NCI-H82 treated with DMSO at 0.1 percent for 48 hours (cell line): ENCODE measurements around the gene GNG7.

Experiments used
- DNase-seq: peaks from one replicate; lab custom pipeline; 2025; ENCODE audit not compliant: unreplicated experiment; lab: John Stamatoyannopoulos, UW

Gene GNG7

DNA sequence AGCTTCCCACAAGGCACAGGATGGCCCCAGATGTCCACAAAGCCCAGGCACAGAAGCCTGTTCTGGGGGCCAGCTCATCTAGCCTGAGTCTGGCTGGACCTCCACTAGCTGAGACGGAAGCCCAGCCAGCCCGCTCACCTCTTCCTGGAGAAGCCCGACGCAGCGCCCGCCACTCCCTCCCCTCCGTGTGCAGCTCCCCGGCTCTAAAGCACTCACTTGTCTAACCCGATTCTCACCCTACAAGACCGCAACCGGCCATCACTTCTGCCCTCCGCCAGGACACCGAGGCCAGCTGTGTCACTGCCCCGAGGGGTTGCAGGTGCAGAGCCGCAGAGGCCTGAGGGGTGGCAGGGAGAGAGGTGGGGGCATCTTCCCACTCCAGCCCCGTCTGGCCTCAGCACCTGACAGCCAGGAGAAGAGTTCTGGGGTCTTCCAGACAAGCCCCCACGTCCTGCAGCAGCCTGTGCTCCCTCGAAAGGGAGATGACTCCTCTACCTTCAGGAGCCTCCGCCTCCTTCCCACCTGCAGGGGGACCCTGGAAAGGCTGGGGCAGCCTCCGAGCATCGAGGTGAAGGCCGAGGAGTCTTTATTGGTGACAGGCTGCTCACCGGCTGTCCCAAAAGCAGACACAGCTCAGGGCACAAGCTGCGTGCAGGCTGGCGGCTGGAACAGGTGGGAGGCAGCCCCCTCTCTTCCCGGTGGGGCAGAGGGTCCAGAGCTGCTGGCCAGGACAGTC, 24.6 kb upstream of the GNG7 start:
- no peak for DNase-seq

GRCh38 chr19:2726160-2726855, 23.8 kb upstream of the GNG7 start:
- DNase-seq = no peak

DNA sequence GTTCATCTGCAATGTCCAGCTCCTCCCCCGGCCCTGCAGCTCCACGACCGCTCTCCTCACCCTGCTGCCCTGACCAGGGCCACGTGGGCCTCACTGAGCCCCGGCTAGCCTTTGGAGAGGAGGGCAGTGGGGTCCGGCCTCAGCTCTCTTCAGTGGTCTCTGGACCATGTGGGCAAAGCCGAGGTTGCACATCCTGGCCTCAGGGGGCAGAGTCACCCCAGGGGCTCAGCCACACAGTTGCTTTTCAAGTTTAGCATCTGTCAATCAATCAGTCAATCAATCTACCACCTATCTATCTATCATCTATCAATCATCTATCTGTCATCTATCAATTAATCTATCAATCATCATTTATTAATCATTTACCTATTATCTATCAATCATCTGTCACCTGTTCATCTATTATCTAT, 21.7 kb upstream of the GNG7 start:
- no peak for DNase-seq

DNA sequence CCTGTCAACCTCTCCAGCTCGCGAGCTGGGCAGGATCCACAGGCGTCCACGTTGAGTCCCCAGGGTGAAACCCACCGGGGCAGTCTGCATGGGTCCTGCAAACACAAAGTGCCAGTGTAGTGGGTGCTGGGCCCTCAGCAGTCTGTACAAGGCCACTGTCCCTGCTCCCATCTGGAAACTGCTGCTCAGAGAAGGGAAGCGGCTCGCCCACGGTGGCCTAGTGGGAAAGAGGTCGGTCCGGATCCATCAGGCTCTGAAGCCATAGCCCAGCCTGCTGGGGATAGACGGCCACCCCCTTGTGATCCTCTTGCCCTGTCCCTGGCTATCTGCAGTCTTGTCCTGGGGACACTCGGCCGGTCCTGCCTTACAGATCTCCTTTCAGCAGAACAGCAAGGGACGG, 21.3 kb upstream of the GNG7 start:
- DNase-seq = no peak

DNA sequence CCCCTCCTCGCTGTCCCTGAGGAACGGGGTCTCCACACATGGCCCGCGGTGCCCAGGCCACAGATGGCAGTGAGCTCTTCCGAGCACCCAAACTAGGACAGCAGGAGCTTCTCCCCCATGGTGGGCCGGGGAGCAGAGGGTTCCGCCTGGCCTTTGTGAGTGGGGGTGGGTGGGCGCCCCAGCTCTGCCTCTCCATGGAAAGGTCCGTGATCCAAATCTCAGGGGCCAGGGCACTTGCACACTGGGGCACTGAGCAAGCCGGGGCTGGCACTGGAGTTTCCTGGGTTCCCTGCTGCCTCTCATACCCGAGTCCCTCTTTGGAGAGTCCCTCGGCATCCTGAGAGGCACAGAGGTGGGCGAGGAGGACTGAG, 20.8 kb upstream of the GNG7 start:
- DNase-seq = no peak

GRCh38 chr19:2722541-2723344, 20.2 kb upstream of the GNG7 start:
- DNase-seq = no peak

DNA sequence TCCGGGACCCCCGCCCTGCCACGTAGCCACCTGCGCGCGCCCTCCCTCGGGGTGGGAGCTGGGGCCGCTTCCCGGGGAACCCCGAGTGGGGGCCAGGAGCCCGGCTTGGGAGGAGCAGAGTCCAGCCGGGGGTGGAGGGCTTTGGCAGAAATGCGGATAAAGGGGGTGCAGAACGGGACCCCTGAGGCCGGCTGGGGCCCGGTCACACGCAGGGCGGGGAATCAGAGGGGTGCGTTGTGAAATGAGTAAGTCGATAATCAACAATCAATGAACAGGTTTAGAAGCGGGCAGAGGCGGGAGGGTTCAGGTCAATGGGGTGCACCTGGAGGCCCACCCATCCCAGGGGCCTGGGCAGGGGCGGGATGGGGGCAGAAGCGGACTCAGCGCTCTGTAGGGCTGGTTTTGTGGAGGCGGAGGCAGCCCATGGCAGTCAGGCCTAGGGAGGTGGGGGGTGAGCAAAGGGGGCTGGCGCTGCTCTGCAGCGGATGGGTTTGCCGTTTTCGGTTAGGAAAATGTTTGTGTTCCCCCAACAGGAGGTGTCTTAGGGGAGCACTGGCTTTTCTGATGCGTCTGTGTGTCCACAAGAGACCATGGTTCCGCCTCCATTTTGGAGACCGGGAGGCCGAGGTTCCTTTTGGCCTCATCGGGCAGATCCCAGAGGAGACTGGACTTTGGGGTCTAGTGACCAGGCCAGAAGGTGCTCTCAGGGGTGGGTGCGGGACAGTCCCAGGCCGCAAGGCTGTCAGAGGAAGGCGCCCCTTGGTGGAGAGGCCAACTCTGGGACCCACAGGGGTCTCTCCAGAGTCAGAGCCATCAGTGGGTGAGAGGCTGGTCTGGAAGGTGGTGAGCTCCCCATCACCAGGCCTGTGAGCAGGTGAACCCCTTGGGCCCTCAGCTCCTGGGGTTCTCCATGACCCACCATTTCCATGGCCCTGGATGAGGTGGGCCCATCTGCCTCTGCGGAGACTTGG, 19.4 kb upstream of the GNG7 start:
- DNase-seq = no peak

GRCh38 chr19:2720777-2721569, 18.5 kb upstream of the GNG7 start, which contains the start of gene DIRAS1:
DIRAS1 (minus strand) TSS chr19:2721372; CDS start chr19:2717806, 3,566 bp downstream.
- no peak for DNase-seq

DNA sequence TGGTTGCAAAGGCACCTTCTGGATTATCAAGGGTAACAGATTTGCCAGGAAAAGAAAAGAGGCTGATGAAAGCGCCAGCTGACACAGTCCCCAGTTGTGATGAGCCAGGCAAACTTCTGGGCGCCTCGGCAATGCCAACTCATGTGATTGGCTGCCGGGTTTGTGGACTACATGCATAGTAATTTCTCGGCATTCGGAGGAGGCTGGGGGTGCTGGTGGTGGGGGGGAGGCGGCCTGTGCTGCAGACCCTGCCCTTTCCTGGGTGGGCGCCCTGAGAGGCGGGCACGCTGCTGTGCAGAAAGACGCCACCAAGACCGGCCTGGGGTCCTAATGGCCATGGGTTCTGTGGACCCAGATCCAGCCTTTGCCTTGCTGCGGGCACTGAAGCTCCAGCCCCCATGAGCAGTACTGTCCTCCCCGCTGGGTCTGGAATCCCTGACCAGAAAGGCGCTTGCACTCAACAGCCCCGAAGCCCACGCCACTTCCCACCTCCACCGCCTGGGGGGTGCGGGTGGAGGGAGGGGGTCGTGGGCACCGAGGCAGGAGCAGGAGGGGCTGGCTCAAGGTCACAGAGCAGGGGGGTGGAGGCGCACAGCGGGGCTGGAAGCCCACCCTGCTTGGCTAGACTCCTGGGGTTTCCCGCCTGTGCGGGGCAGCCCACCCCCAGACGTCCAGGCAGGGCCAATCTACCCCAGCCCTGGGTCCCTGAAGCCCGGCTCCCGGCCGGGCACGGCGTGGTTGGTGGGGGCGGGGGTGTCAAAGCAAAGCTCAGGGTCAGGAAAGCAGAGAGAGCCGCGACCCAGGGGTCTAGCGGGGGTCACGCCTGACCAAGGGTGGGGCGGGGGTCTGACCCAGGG, 17.7 kb upstream of the GNG7 start:
- no peak for DNase-seq

DNA sequence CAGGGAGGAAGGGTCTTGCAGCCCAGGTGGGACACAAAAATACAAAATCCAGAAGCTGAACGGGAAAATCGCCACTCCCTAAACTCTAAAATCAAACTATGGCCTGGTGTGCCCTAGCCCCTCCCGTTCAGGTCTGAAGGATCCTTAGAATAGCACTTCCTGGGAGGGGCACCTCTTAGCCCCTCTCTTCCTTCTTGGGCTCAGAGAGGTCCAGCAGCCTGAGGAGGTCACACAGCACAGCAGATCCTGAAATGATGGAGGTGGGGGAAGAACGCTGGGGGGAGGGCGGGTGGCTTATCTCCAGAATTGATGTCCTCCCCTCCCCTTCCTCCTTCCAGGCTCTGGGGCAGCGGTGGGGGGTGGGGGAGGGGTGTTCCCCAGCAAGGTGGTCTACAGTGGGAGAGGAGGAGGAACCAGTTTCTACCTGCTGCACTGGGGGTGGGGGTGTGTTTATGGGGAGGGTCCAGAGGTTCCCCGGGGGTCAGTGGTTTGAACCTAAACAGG, 16.8 kb upstream of the GNG7 start:
- DNase-seq = no peak

- no peak for DNase-seq
Observed at GRCh38 chr19:2717638-2718541, 15.4 kb upstream of the GNG7 start.

GRCh38 chr19:2716722-2717637, 14.5 kb upstream of the GNG7 start:
- no peak for DNase-seq

DNA sequence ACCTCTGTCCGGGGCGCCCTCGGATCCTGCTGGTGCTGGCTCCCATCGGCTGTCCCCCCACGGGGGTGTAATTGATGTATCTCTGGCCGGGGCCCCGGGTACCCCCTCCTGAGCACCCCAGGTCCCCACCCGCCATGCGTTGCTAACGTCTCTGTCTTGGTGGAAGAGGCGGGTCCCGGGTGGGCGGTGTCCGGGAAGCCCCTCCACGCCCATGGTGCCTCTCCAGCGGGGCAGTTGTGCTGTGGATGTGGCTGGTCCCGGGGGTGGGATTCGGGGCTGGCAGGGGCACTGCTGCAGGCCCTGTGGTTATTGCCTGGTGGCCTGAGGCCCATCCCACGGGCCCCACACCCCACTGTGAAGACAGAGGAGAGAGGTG, 13.8 kb upstream of the GNG7 start:
- no peak for DNase-seq

DNA sequence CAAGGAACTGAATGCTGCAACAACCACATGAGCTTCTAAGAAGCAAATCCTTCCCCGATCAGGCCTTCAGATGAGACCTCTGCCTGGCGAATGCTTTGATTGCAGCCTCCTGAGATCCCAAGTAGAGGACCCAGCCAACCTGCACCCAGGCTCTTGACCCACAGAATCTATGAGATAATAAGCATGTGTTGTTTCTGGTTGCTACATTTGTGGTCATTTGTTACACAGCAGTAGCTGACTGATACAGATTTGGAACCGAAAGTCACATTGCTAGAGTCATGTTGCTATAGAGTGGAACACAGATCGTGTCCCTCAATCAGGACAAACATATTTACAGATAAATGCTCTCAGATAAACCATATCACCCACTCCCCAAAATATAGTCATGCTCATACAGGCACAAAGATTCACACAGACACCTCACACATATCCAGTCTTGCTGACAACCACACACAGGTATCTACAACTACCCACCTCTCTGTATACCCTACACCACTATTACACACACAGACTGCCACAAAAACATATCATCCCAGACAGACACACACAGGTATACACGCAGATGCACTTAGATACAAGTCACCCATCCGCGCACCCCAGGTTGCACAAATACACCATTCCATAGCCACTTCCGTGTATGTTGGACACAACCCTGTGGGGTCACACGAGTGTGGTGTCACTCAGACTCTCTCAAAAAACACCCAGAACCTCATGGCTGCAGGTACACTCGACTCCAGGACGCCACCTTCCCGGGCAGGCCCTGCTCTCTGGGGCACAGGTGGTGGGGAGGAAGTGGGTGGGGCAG, 13.2 kb upstream of the GNG7 start:
- no peak for DNase-seq

GRCh38 chr19:2714531-2715269, 12.2 kb upstream of the GNG7 start:
- DNase-seq = no peak
